ENCODE measurements around the gene UBE2G2. TPM values are rescaled to one million over a fixed set of nuclear protein-coding genes. Genes with fewer than 3 reads are reported as not detected.

UBE2G2 gene
- total and polyA plus RNA-seq, 2 experiments from 2014 or later = 55.2 to 61.6 TPM

GRCh38 chr21:44730951-44731579, 70.6 kb downstream of the UBE2G2 start:
- Histone ChIP-seq H3K79me2 (no peaks in the 10 kb centered on the region), H3K4me3 (no peak overlapping the region), H2AFZ (no peak overlapping the region), H3K4me1 (ENCODE audit: insufficient read depth) (no peaks in the 10 kb centered on the region), H3K9me3 (ENCODE audit: low read depth) (no peaks in the 10 kb centered on the region), H3K27ac (no peak overlapping the region), H3K27me3 (peaks cover 4% of the 10 kb centered on the region), H3K36me3 (replicated peaks; ENCODE audit: insufficient read depth, low read depth) (no peaks in the 10 kb centered on the region), H4K20me1 (ENCODE audit: insufficient read depth, poor library complexity, severe bottlenecking) (no peaks in the 10 kb centered on the region), H3K9me2 (replicated peaks; ENCODE audit: insufficient read depth) (no peaks in the 10 kb centered on the region), H3K4me2 (no peak overlapping the region)
- no peak for DNase-seq (ENCODE audit: low spot score)
- WGBS (ENCODE audit: low lambda C conversion rate, missing lambda C conversion rate) = 45% methylated on average over 9 of the region's 9 CpGs
- TF ChIP-seq EZH2 (IDR thresholded peaks at IDR 0.05; ENCODE audit: borderline replicate concordance) (no peak), CTCF (IDR thresholded peaks at IDR 0.05; ENCODE audit: poor library complexity) (no peak), EZH2phosphoT487 (IDR thresholded peaks at IDR 0.05; ENCODE audit: low read depth, severe bottlenecking, unreplicated experiment) (no peak)

GRCh38 chr21:44730028-44730395, 71.6 kb downstream of the UBE2G2 start:
- WGBS (ENCODE audit: low lambda C conversion rate, missing lambda C conversion rate) = 95% methylated on average over 7 of the region's 7 CpGs
- no peak overlapping the region for H3K4me2 ChIP-seq
- no peaks in the 10 kb centered on the region for H4K20me1 ChIP-seq (ENCODE audit: insufficient read depth, poor library complexity, severe bottlenecking)
- peaks cover 12% of the 10 kb centered on the region for H3K27me3 ChIP-seq
- TF ChIP-seq EZH2 (IDR thresholded peaks at IDR 0.05; ENCODE audit: borderline replicate concordance) (no peak), CTCF (IDR thresholded peaks at IDR 0.05; ENCODE audit: poor library complexity) (no peak), EZH2phosphoT487 (IDR thresholded peaks at IDR 0.05; ENCODE audit: low read depth, severe bottlenecking, unreplicated experiment) (no peak)
- DNase-seq (ENCODE audit: low spot score) = no peak
- no peak overlapping the region for H2AFZ ChIP-seq
- no peak overlapping the region for H3K4me3 ChIP-seq
- H3K79me2 ChIP-seq = no peaks in the 10 kb centered on the region
- no peaks in the 10 kb centered on the region for H3K9me3 ChIP-seq (ENCODE audit: low read depth)
- H3K36me3 ChIP-seq (replicated peaks; ENCODE audit: insufficient read depth, low read depth) = no peaks in the 10 kb centered on the region
- H3K4me1 ChIP-seq (ENCODE audit: insufficient read depth) = no peaks in the 10 kb centered on the region
- H3K9me2 ChIP-seq (replicated peaks; ENCODE audit: insufficient read depth) = no peaks in the 10 kb centered on the region
- H3K27ac ChIP-seq = no peak overlapping the region

- Histone ChIP-seq H3K27me3 (peaks cover 17% of the 10 kb centered on the region), H4K20me1 (ENCODE audit: insufficient read depth, poor library complexity, severe bottlenecking) (no peaks in the 10 kb centered on the region), H3K36me3 (replicated peaks; ENCODE audit: insufficient read depth, low read depth) (no peaks in the 10 kb centered on the region), H2AFZ (no peak overlapping the region), H3K4me2 (no peak overlapping the region), H3K27ac (no peak overlapping the region), H3K9me3 (ENCODE audit: low read depth) (no peaks in the 10 kb centered on the region), H3K4me1 (ENCODE audit: insufficient read depth) (no peaks in the 10 kb centered on the region), H3K4me3 (no peak overlapping the region), H3K9me2 (replicated peaks; ENCODE audit: insufficient read depth) (no peaks in the 10 kb centered on the region), H3K79me2 (no peaks in the 10 kb centered on the region)
- TF ChIP-seq CTCF (IDR thresholded peaks at IDR 0.05; ENCODE audit: poor library complexity) = no peak
- TF ChIP-seq EZH2 (IDR thresholded peaks at IDR 0.05; ENCODE audit: borderline replicate concordance) = no peak
- no peak for TF ChIP-seq EZH2phosphoT487 (IDR thresholded peaks at IDR 0.05; ENCODE audit: low read depth, severe bottlenecking, unreplicated experiment)
- 92% methylated on average over 22 of the region's 23 CpGs for WGBS (ENCODE audit: low lambda C conversion rate, missing lambda C conversion rate)
- no peak for DNase-seq (ENCODE audit: low spot score)
These were observed 72.1 kb downstream of the UBE2G2 start for GRCh38 chr21:44729336-44730027.
